Suprapubic skin (tissue), 4 donors: Measurements from ENCODE around the gene PDRG1. TPM values are rescaled to one million over a fixed set of nuclear protein-coding genes. Genes with fewer than 3 reads are reported as not detected.

Experiments
- DNase-seq, 2 donors: peaks; one replicate each; pipeline ENCODE4 v3.0.0-alpha.2; 2019; ENCODE audit warnings: low spot score in 2 of 2
- H3K27ac ChIP-seq: fragments of 200-600 bp; sonication (generic); one replicate; pipeline ENCODE4 v1.5.1; 2019
- H3K27me3 ChIP-seq: fragments of 200-600 bp; sonication (generic); one replicate; pipeline ENCODE4 v1.5.1; 2019
- H3K36me3 ChIP-seq: fragments of 200-600 bp; sonication (generic); one replicate; pipeline ENCODE4 v1.5.1; 2019
- H3K4me1 ChIP-seq: fragments of 200-600 bp; sonication (generic); one replicate; pipeline ENCODE4 v1.5.1; 2019
- H3K4me3 ChIP-seq: fragments of 200-600 bp; sonication (generic); one replicate; pipeline ENCODE4 v1.5.1; 2019; ENCODE audit warnings: mild to moderate bottlenecking
- H3K9me3 ChIP-seq: fragments of 200-600 bp; sonication (generic); one replicate; pipeline ENCODE4 v1.5.1; 2019
- CTCF ChIP-seq, 2 donors: fragments of 200-600 bp in 1 of 2; fragments of 450-650 bp in 1 of 2; sonication (generic) in 1 of 2; IDR thresholded peaks; one replicate each; pipeline ENCODE4 v1.5.1; 2016 to 2019; ENCODE audit warnings: antibody characterized with exemption in 2 of 2, mild to moderate bottlenecking in 1 of 2, moderate library complexity in 1 of 2
- EP300 ChIP-seq: sonication (generic); formaldehyde crosslinking; IDR thresholded peaks from one replicate; pipeline ENCODE4 v1.6.1; 2017; ENCODE audit warnings: antibody characterized with exemption
- POLR2A ChIP-seq, 2 donors: fragments of 450-650 bp; IDR thresholded peaks; one replicate each; pipeline ENCODE4 v1.6.1; 2017; ENCODE audit warnings: antibody characterized with exemption in 2 of 2, mild to moderate bottlenecking in 2 of 2, moderate library complexity in 2 of 2
- POLR2AphosphoS5 ChIP-seq, 3 donors: sonication (generic); formaldehyde crosslinking; IDR thresholded peaks; one replicate each; pipeline ENCODE4 v1.6.1; 2017; ENCODE audit warnings: antibody characterized with exemption in 3 of 3
- WGBS: methylation state at CpG from one replicate; pipeline ENCODE4 v1.1.5; 2018; 5-methylcytosine and 5-hydroxymethylcytosine counted together
- total RNA-seq, 4 donors: library from RNA; depleted of rRNA; stranded (reverse); fragments of >200 nt; gene quantifications; one replicate each; pipeline ENCODE4 v1.1.0, GENCODE V29; 2016

The PDRG1 gene
- total RNA-seq, 4 donors from 2014 or later: 5.1 to 12.3 (median 7.8) TPM

DNA sequence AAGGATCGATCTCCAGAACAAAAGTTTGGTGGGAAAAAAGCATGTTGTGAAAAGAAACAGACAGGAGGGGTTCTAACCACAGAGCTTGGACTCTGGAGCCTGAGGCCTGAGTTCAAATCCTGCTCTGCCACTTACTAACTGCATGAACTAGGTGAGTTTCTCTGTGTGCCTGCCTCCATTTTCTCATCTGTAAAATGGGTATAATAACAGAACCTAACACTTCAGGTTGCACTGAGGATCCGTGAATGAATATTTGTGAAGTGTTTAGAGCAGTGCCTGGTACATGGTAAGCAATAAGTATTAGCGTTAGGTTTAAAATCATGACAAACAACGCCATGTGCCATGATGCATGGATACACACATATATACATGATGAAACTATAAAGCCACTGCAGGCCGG lies 44.8 kb downstream of the PDRG1 start:
- 98% methylated on average over 5 of the region's 5 CpGs for WGBS

GRCh38 chr20:31906001-31906400 lies 45.8 kb downstream of the PDRG1 start:
- Histone ChIP-seq H3K27ac (no peak overlapping the region), H3K27me3 (no peaks in the 10 kb centered on the region), H3K36me3 (no peaks in the 10 kb centered on the region), H3K4me3 (no peak overlapping the region), H3K9me3 (no peaks in the 10 kb centered on the region), H3K4me1 (no peaks in the 10 kb centered on the region)
- no peak for TF ChIP-seq CTCF (IDR thresholded peaks at IDR 0.05)
- no peak for TF ChIP-seq POLR2AphosphoS5 (IDR thresholded peaks at IDR 0.05)
- no peak for TF ChIP-seq POLR2A (IDR thresholded peaks at IDR 0.05)
- TF ChIP-seq EP300: no peak
- 77% methylated on average over 5 of the region's 5 CpGs for WGBS
- DNase-seq: peak in 1 of 2 donors; percentile 55

More for the DNA sequence above, 44.8 kb downstream of the PDRG1 start:
- Histone ChIP-seq H3K4me1 (no peaks in the 10 kb centered on the region), H3K9me3 (no peaks in the 10 kb centered on the region), H3K27me3 (no peaks in the 10 kb centered on the region), H3K4me3 (no peak overlapping the region), H3K27ac (no peak overlapping the region), H3K36me3 (no peaks in the 10 kb centered on the region)
- no peak for TF ChIP-seq EP300
- TF ChIP-seq CTCF (IDR thresholded peaks at IDR 0.05): no peak
- TF ChIP-seq POLR2A (IDR thresholded peaks at IDR 0.05): no peak
- no peak for TF ChIP-seq POLR2AphosphoS5 (IDR thresholded peaks at IDR 0.05)
- DNase-seq: peak in 1 of 2 donors; percentile 13

GRCh38 chr20:31903627-31904386 lies 48.0 kb downstream of the PDRG1 start:
- Histone ChIP-seq H3K9me3 (no peaks in the 10 kb centered on the region), H3K27me3 (no peaks in the 10 kb centered on the region), H3K4me1 (no peaks in the 10 kb centered on the region), H3K36me3 (no peaks in the 10 kb centered on the region), H3K4me3 (no peak overlapping the region), H3K27ac (no peak overlapping the region)
- WGBS: 63% methylated on average over 1 of the region's 1 CpG
- DNase-seq: peak in 1 of 2 donors; percentile 9
- no peak for TF ChIP-seq EP300
- TF ChIP-seq POLR2A (IDR thresholded peaks at IDR 0.05): no peak
- no peak for TF ChIP-seq POLR2AphosphoS5 (IDR thresholded peaks at IDR 0.05)
- TF ChIP-seq CTCF (IDR thresholded peaks at IDR 0.05): no peak

GRCh38 chr20:31901615-31902014 lies 50.2 kb downstream of the PDRG1 start:
- Histone ChIP-seq H3K9me3 (no peaks in the 10 kb centered on the region), H3K4me1 (no peaks in the 10 kb centered on the region), H3K27me3 (no peaks in the 10 kb centered on the region), H3K4me3 (no peak overlapping the region), H3K27ac (no peak overlapping the region), H3K36me3 (no peaks in the 10 kb centered on the region)
- WGBS: 85% methylated on average over 6 of the region's 6 CpGs
- TF ChIP-seq EP300 (no peak), POLR2A (IDR thresholded peaks at IDR 0.05) (no peak), POLR2AphosphoS5 (IDR thresholded peaks at IDR 0.05) (no peak), CTCF (IDR thresholded peaks at IDR 0.05) (no peak)
- DNase-seq: peak in 1 of 2 donors; percentile 34

- peak in 1 of 2 donors; percentile 58 for DNase-seq
- no peaks in the 10 kb centered on the region for H3K36me3 ChIP-seq
- TF ChIP-seq POLR2AphosphoS5 (IDR thresholded peaks at IDR 0.05) (no peak), EP300 (no peak), CTCF (IDR thresholded peaks at IDR 0.05) (no peak), POLR2A (IDR thresholded peaks at IDR 0.05) (no peak)
- 83% methylated on average over 9 of the region's 9 CpGs for WGBS
- no peaks in the 10 kb centered on the region for H3K27me3 ChIP-seq
- no peaks in the 10 kb centered on the region for H3K9me3 ChIP-seq
- H3K27ac ChIP-seq: no peak overlapping the region
- no peak overlapping the region for H3K4me3 ChIP-seq
- H3K4me1 ChIP-seq: peaks cover 7% of the 10 kb centered on the region
These were observed 54.3 kb downstream of the PDRG1 start for GRCh38 chr20:31897541-31897940.
